Astrocyte of the spinal cord (primary cell): ENCODE measurements around the gene DBT.
"Not testable (repeated sequence)": the region's sequence is repeated elsewhere in the genome, so short reads cannot be mapped to it uniquely, and the experiment has no call there.

Experiments used
- DNase-seq: peaks from one replicate; pipeline ENCODE4 v3.0.0; 2011; ENCODE audit warnings: low read depth, low spot score
- H3K4me3 ChIP-seq: 2 replicates; pipeline ENCODE4 v1.5.1; 2011; ENCODE audit warnings: low read depth, mild to moderate bottlenecking, low read length, moderate library complexity
- CTCF ChIP-seq: IDR thresholded peaks from 2 replicates; pipeline ENCODE4 v1.5.1; 2012; ENCODE audit warnings: low read depth, mild to moderate bottlenecking, low read length, inconsistent platforms
- in situ Hi-C: cut with HindIII; loops from 2 replicates; pipeline ENCODE4 v1.10.0; 2017; ENCODE audit warnings: low sequenced_read_pairs

The DBT gene

GRCh38 chr1:100266741-100267140 is 17.1 kb upstream of the DBT start:
- in situ Hi-C loops, result no loop called here
- peak overlapping the region; percentile 98 for H3K4me3 ChIP-seq
- no peak for DNase-seq
- TF ChIP-seq CTCF, result no peak

DNA sequence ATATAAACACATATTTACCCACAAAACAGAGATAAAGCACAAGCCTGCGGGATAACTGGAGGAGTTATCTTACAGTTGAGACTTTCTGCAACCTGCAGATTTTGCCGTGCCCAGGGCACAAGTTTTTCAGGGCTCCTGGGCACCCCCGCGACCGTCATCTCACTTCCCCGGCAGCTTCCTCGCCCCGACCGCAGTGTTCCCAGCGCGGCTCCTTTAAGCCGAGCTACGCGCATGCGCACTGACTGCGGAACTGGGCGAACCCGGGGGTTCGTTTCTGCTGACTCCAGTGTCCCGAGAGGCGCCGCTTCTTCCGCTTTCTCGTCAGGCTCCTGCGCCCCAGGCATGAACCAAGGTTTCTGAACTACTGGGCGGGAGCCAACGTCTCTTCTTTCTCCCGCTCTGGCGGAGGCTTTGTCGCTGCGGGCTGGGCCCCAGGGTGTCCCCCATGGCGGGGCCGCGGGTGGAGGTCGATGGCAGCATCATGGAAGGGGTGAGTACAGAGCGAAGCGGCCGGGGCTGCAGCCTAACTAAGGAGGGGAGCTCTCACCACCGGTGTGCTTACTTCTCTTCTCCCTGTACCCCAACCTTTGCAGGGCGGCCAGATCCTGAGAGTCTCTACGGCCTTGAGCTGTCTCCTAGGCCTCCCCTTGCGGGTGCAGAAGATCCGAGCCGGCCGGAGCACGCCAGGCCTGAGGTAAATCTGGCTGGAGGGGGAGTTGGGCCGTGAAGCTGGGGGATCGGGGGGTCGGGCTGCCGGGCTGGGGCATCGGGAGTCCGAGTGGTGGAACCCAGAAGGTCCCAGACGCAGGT is 16.5 kb upstream of the DBT start, which contains the start of gene RTCA:
Gene RTCA, plus strand, starts transcription at position 286 of the 810 bp plus-strand sequence. Its CDS starts 160 bp downstream, at position 446.
- in situ Hi-C loops, result no loop called here
- TF ChIP-seq CTCF, result no peak
- peak; percentile 94 for DNase-seq
- H3K4me3 ChIP-seq, result peak within 1 kb of the TSS; percentile 98

- in situ Hi-C loops, result no loop called here
- TF ChIP-seq CTCF, result no peak
- H3K4me3 ChIP-seq, result peak overlapping the region; percentile 98
- DNase-seq, result no peak
Measured at GRCh38 chr1:100265562-100265930, 15.9 kb upstream of the DBT start.

- DNase-seq, H3K4me3 ChIP-seq, in situ Hi-C loops: not testable (repeated sequence)
Measured at GRCh38 chr1:100264081-100264480, 14.4 kb upstream of the DBT start.

DNA sequence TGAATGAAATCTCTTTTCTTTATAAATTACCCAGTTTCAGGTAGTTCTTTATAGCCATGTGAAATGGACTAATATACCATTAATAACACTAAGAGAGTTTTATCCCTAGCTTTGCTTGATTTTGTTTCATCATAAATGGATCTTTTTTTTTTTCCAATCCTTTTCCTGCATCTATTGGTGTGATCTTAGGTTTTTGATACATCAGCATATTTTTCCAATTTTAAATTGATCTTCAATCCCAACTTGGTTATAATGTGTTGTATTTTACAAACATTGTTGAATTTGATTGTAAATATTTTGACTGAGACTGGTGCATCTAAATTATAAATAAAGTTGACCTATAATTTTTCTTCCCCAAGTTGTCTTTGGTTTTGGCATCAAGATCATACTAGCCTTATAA is 12.1 kb upstream of the DBT start:
- H3K4me3 ChIP-seq, result no peak overlapping the region
- in situ Hi-C loops, result no loop called here
- no peak for TF ChIP-seq CTCF
- DNase-seq, result no peak

GRCh38 chr1:100258427-100258826 is 8.8 kb upstream of the DBT start:
- in situ Hi-C loops, H3K4me3 ChIP-seq, DNase-seq: not testable (repeated sequence)

DNA sequence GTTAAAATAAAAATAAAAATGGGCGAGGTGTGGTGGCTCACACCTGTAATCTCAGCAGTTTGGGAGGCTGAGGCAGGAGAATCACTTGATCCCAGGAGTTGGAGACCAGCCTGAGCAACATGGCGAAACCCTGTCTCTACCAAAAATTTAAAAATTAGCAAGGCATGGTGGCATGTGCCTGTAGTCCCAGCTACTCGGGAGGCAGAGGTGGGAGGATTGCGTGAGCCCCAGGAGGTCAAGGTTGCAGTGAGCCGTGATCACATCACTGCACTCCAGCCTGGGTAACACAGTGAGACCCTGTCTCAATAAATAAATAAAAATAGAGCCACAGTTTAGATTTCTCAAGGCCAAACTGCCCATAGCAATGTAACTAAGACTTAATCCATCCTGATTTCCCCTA is 6.6 kb upstream of the DBT start:
- in situ Hi-C loops, H3K4me3 ChIP-seq, DNase-seq: not testable (repeated sequence)

DNA sequence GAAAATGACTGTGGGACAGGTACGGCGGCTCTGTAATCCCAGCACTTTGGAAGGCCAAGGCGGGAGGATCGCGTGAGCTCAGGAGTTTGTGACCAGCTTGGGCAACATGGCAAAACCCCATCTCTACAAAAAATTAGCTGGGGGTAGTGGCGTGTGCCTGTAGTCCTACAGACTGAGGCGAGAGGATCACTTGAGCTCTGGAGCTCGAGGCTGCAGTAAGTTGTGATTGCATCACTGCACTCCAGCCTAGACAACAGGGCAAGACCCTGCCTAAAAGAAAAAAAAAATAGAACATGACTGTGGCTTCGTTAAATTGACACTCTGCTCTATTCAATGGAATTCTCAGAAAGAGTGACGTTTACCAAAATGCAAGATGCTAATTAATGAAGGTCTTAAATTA is 3.9 kb upstream of the DBT start:
- DNase-seq, result no peak
- in situ Hi-C loops, result no loop called here
- no peak overlapping the region for H3K4me3 ChIP-seq
- no peak for TF ChIP-seq CTCF
